ENCODE results near the gene LCOR. TPM values are rescaled to one million over a fixed set of nuclear protein-coding genes. Genes with fewer than 3 reads are reported as not detected.

Gene LCOR
- total and polyA plus RNA-seq, 2 of the 4 experiments (the other 2 are of a cell fraction), result 3.7 to 36.9 TPM

GRCh38 chr10:97023401-97024167, 191.5 kb downstream of the LCOR start:
- dilution Hi-C loops (cut with HindIII; ENCODE audit: low sequenced_read_pairs, unreplicated experiment), result no loop called here
- intact Hi-C loops (cut with micrococcal nuclease), result loop anchor here (2.0 kb wide), 1 partner anchor 191 kb away; the partner anchor contains the start of gene LCOR
- CTCF ChIA-PET, result interaction anchor here (2.0 kb wide), 1 partner anchor 187 kb away, joined by 5 read pairs; no protein-coding TSS in a partner anchor

More at GRCh38 chr10:97023401-97024167, 191.5 kb downstream of the LCOR start:
- Histone ChIP-seq H4K5ac (ENCODE audit: low read depth, low read length) (no peak overlapping the region; the same call in 1 of the 2 replicates), H4K91ac (ENCODE audit: insufficient read depth, low read depth, low read length) (peak overlapping the region; percentile 60; the same call in 1 of the 2 replicates), H2AK9ac (replicated peaks; ENCODE audit: low read depth, low read length, poor library complexity) (peak overlapping the region; percentile 38), H3K56ac (ENCODE audit: extremely low read depth, insufficient read depth, low read length) (no peak overlapping the region), H3K36me3 (ENCODE audit: control insufficient read depth, insufficient read depth, low read length) (no peaks in the 10 kb centered on the region), H2AFZ (replicated peaks; ENCODE audit: low read length, poor library complexity) (peak overlapping the region; percentile 81), H2BK120ac (ENCODE audit: low read depth, low read length) (peak overlapping the region; percentile 84), H3K18ac (ENCODE audit: low read depth, low read length) (peak overlapping the region; percentile 59), H2BK20ac (ENCODE audit: low read depth, low read length) (peak overlapping the region; percentile 75), H3K27me3 (ENCODE audit: control insufficient read depth, insufficient read depth, low read length) (peaks cover 2% of the 10 kb centered on the region; the same call in 1 of the 2 replicates), H2AK5ac (ENCODE audit: low read depth, low read length) (peak overlapping the region; percentile 50; the same call in 1 of the 2 replicates), H2BK5ac (ENCODE audit: low read depth, low read length, poor library complexity, severe bottlenecking) (peak overlapping the region; percentile 80), H3K23ac (ENCODE audit: low read depth, low read length) (peak overlapping the region; percentile 25; the same call in 1 of the 2 replicates), H3K27ac (ENCODE audit: insufficient read depth, low read length) (peak overlapping the region; percentile 92), H3K14ac (replicated peaks; ENCODE audit: low read depth, low read length) (0 out of 2 replicates have a peak overlapping the region, but pooled peaks have one; percentile 26), H3K9me3 (ENCODE audit: control insufficient read depth, insufficient read depth, low read length) (peaks cover 6% of the 10 kb centered on the region; the same call in 1 of the 2 replicates), H3K79me1 (ENCODE audit: low read depth in 1 of 2, low read length in 2 of 2) (no peaks in the 10 kb centered on the region), H3K4me2 (ENCODE audit: low read depth, low read length) (peak overlapping the region; percentile 88), H3K4me1 (ENCODE audit: control insufficient read depth, insufficient read depth, low read length) (peaks cover 7% of the 10 kb centered on the region), H3K4me3 (ENCODE audit: insufficient read depth, low read depth, low read length) (no peak overlapping the region), H3K9me1 (ENCODE audit: insufficient read depth, low read length) (peaks cover 13% of the 10 kb centered on the region; the same call in 1 of the 2 replicates), H4K20me1 (ENCODE audit: insufficient read depth, low read length) (peaks cover 7% of the 10 kb centered on the region; the same call in 1 of the 2 replicates), H3K4ac (ENCODE audit: low read depth, low read length) (peak overlapping the region; percentile 70), H2BK15ac (ENCODE audit: low read depth, low read length) (peak overlapping the region; percentile 19; the same call in 2 of the 3 replicates), H4K8ac (ENCODE audit: low read depth in 2 of 2, low read length in 2 of 2) (peak overlapping the region; percentile 22 to 75; a peak in 3 of 4 replicates), H3K9ac (ENCODE audit: low read depth, low read length) (no peak overlapping the region)
- in situ Hi-C loops (cut with MboI; ENCODE audit: low sequenced_read_pairs), result no loop called here
- POLR2A ChIA-PET (ENCODE audit: unreplicated experiment), result no interaction called here
- 87% methylated on average over 4 of the region's 14 CpGs; no CpG with 5 or more reads in 1 of the 2 experiments for WGBS, 2 experiments (ENCODE audit: extremely low coverage in 2 of 2, insufficient read length in 1 of 2)
- TF ChIP-seq, protein P1, sequence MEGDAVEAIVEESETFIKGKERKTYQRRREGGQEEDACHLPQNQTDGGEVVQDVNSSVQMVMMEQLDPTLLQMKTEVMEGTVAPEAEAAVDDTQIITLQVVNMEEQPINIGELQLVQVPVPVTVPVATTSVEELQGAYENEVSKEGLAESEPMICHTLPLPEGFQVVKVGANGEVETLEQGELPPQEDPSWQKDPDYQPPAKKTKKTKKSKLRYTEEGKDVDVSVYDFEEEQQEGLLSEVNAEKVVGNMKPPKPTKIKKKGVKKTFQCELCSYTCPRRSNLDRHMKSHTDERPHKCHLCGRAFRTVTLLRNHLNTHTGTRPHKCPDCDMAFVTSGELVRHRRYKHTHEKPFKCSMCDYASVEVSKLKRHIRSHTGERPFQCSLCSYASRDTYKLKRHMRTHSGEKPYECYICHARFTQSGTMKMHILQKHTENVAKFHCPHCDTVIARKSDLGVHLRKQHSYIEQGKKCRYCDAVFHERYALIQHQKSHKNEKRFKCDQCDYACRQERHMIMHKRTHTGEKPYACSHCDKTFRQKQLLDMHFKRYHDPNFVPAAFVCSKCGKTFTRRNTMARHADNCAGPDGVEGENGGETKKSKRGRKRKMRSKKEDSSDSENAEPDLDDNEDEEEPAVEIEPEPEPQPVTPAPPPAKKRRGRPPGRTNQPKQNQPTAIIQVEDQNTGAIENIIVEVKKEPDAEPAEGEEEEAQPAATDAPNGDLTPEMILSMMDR (conservative IDR thresholded peaks at IDR 0.05; ENCODE audit: low read depth, low read length), result no peak
- TF ChIP-seq MAFK (IDR thresholded peaks at IDR 0.05; ENCODE audit: low read depth, low read length) (peak; percentile 95), NFE2L2 (IDR thresholded peaks at IDR 0.05; ENCODE audit: low read depth, low read length) (peak; percentile 65), USF2 (IDR thresholded peaks at IDR 0.05; ENCODE audit: low read depth, low read length) (no peak)
- DNase-seq (no peak), ATAC-seq (ENCODE audit: low read depth) (peak; percentile 31)
- no TSS peak for BruUV-seq (replicated peaks)

All from IMR-90 (cell line).